Panc1 (cell line): ENCODE results near the gene ARID2.

Experiments
- CTCF ChIP-seq: fragments of 450-650 bp; IDR thresholded peaks from 2 replicates; pipeline ENCODE4 v1.5.1; 2017; ENCODE audit warnings: mild to moderate bottlenecking
- POLR2AphosphoS5 ChIP-seq: IDR thresholded peaks from 2 replicates; pipeline ENCODE4 v1.6.1; 2012; ENCODE audit warnings: mild to moderate bottlenecking, low read depth, low read length, moderate library complexity
- REST ChIP-seq, 2 experiments: IDR thresholded peaks; 2 replicates each; pipeline ENCODE4 v1.6.1; 2011 to 2012; ENCODE audit warnings: low read depth in 2 of 2, control low read depth in 1 of 2, low read length in 1 of 2, mild to moderate bottlenecking in 1 of 2, moderate library complexity in 1 of 2; ENCODE audit not compliant: insufficient read depth in 1 of 2
- SIN3A ChIP-seq: IDR thresholded peaks from 2 replicates; pipeline ENCODE4 v1.6.1; 2012; ENCODE audit warnings: low read depth, mild to moderate bottlenecking, low read length, moderate library complexity, borderline replicate concordance; ENCODE audit not compliant: insufficient read depth

- TF ChIP-seq CTCF: no peak
- TF ChIP-seq SIN3A: no peak
- no peak for TF ChIP-seq REST (IDR thresholded peaks at IDR 0.05; ENCODE audit: insufficient read depth in 1 of 2, low read depth in 2 of 2, low read length in 1 of 2)
- TF ChIP-seq POLR2AphosphoS5: no peak
Observed at GRCh38 chr12:45887544-45887943, 158.0 kb downstream of the ARID2 start.
